Body of pancreas (tissue), 4 donors: ENCODE measurements around the gene DEPDC5.

ENCODE experiments used
- CTCF ChIP-seq, 7 experiments: fragments of 450-650 bp in 4 of 7; fragments of 200-600 bp in 3 of 7; sonication (generic) in 3 of 7; IDR thresholded peaks; one replicate each; pipeline ENCODE4 v1.5.1; 2016 to 2019; ENCODE audit warnings: antibody characterized with exemption in 7 of 7
- POLR2A ChIP-seq, 3 donors: fragments of 450-650 bp; IDR thresholded peaks; one replicate each; pipeline ENCODE4 v1.6.1; 2016; ENCODE audit warnings: antibody characterized with exemption in 3 of 3, mild to moderate bottlenecking in 2 of 3

DNA sequence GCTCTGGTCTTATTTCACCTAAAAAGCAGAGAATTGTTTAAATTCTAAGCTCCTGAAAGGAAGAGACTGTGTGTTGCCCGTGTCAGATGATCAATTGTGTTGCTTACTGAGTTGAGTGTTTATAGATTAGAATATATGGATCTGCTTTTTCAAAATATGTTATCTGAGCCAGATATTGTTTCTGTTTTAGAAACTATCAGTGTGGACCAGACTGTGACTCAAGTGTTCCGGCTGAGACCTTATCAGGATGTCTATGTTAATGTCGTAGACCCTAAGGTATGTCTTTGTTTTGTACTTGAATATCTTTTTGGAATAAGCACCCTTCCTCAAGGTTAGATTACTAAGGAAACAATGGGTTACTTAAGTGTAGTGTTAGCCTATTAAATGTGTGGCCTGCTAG, 11.0 kb downstream of the DEPDC5 start:
- no peak for TF ChIP-seq CTCF (IDR thresholded peaks at IDR 0.05)
- TF ChIP-seq POLR2A (IDR thresholded peaks at IDR 0.05): no peak
